Activated T-helper 17 cell treated with anti-CD3 and anti-CD28 coated beads, Interleukin-2, amount 50 U/mL, for 72 hours (primary cell): ENCODE measurements around the gene FASN. TPM values are rescaled to one million over a fixed set of nuclear protein-coding genes. Genes with fewer than 3 reads are reported as not detected.

Experiments
- ATAC-seq: fragments of 150-1000 bp; cut with Tn5 transposase; replicated peaks from 2 replicates; pipeline ENCODE4 v1.10.0; 2021; ENCODE audit warnings: mild to moderate bottlenecking, moderate library complexity
- H3K27ac Mint-ChIP-seq: one replicate; pipeline ENCODE4 v1.8.0; 2022; ENCODE audit warnings: mixed read lengths
- H3K27me3 Mint-ChIP-seq: one replicate; pipeline ENCODE4 v1.8.0; 2022; ENCODE audit warnings: mixed read lengths
- H3K36me3 Mint-ChIP-seq: one replicate; pipeline ENCODE4 v1.8.0; 2022; ENCODE audit warnings: low read depth, mild to moderate bottlenecking, mixed read lengths
- H3K4me1 Mint-ChIP-seq: one replicate; pipeline ENCODE4 v1.8.0; 2022; ENCODE audit warnings: mixed read lengths
- H3K4me3 Mint-ChIP-seq: one replicate; pipeline ENCODE4 v1.8.0; 2022; ENCODE audit warnings: mild to moderate bottlenecking, mixed read lengths
- H3K9me3 Mint-ChIP-seq: one replicate; pipeline ENCODE4 v1.8.0; 2022; ENCODE audit warnings: mixed read lengths
- total RNA-seq, 2 donors: library from RNA; stranded (reverse); gene quantifications; one replicate each; pipeline ENCODE4 v1.2.3, GENCODE V29; 2022

The FASN gene
- total RNA-seq, 2 donors from 2014 or later: 109 to 242 TPM

DNA sequence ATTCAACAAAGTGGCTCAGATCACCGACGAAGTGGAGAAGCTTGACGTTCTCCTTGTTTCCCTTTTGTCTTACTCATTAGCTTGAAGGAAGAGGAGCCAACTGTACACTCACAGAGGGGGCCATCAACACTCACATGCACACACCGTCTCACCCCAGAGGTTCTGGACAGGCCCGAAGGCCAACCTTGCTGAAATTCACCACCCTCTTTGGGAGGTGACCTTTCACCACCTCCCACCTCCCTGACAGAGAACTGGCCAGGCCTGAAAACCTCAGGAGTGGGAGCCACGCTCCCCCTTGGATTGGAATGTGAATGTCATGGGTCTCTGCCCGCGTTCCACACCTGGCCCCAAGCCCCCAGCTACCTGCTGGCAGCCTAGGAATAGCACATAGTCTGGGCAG lies 62.5 kb downstream of the FASN start:
- ATAC-seq: no peak
- H3K36me3 Mint-ChIP-seq: no peaks in the 10 kb centered on the region

DNA sequence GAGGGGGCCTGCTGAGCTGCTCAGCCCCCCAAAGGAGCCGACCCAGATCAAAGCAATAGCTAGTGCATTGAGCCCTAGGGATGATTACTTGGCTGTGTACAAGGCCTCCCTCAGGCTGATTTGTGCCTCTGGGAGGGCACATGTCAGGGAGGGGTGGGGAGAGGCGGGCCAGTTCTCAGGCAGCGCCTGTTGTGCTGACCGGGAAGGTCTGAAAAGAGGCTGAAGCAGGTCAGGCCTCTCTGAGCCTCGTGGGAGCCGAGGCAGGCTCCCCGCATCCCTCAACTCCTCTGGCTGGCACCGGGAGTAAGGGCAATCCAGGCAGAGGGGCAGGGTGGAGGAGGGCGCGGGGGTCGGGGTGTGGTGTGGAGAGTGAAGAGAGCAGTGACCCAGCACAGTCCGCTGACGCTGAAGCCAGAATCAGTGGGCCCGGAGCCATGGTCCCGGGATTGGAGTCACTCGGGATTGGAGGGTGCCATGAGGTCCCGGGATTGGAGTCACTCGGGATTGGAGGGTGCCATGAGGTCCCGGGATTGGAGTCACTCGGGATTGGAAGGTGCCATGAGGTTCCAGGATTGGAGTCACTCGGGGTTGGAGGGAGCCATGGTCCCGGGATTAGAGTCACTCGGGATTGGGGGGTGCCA lies 63.5 kb downstream of the FASN start:
- peaks cover 18% of the 10 kb centered on the region for H3K4me1 Mint-ChIP-seq
- ATAC-seq: no peak
- H3K27ac Mint-ChIP-seq: no peak overlapping the region
- no peaks in the 10 kb centered on the region for H3K27me3 Mint-ChIP-seq
- no peaks in the 10 kb centered on the region for H3K36me3 Mint-ChIP-seq
- no peaks in the 10 kb centered on the region for H3K9me3 Mint-ChIP-seq
- H3K4me3 Mint-ChIP-seq: peak overlapping the region; percentile 87

More for the DNA sequence above, 62.5 kb downstream of the FASN start:
- H3K9me3 Mint-ChIP-seq: no peaks in the 10 kb centered on the region
- H3K4me3 Mint-ChIP-seq: peak overlapping the region; percentile 87
- no peak overlapping the region for H3K27ac Mint-ChIP-seq
- no peaks in the 10 kb centered on the region for H3K27me3 Mint-ChIP-seq
- H3K4me1 Mint-ChIP-seq: peaks cover 15% of the 10 kb centered on the region

DNA sequence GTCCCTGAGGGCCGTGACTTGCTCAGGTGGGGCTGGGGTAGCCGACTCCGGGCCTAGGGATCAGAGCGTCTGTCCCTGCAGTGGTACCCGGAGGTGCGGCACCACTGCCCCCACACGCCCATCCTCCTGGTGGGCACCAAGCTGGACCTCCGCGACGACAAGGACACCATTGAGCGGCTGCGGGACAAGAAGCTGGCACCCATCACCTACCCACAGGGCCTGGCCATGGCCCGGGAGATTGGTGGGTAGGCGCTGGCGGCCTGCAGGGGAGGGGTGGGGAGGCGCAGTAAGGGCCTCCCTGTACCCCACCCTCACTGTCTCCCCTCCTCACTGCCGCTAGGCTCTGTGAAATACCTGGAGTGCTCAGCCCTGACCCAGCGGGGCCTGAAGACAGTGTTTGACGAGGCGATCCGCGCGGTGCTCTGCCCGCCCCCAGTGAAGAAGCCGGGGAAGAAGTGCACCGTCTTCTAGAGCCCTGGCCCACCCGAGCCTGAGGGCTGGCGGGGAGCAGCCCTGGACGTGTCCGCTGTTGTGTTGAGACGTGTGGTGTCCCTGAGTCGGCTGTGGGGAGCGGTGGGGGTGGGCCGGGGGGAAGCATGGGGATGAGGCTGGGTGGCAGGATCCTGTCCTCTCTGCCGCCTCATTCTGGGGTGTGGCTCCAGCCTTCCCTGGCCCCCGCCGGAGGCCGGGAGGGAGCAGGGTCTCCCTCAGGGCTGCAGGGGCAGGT lies 64.5 kb downstream of the FASN start:
- Mint-ChIP-seq H3K27me3 (no peaks in the 10 kb centered on the region), H3K9me3 (no peaks in the 10 kb centered on the region), H3K4me1 (peaks cover 14% of the 10 kb centered on the region), H3K36me3 (no peaks in the 10 kb centered on the region), H3K4me3 (no peak overlapping the region), H3K27ac (no peak overlapping the region)
- ATAC-seq: no peak

DNA sequence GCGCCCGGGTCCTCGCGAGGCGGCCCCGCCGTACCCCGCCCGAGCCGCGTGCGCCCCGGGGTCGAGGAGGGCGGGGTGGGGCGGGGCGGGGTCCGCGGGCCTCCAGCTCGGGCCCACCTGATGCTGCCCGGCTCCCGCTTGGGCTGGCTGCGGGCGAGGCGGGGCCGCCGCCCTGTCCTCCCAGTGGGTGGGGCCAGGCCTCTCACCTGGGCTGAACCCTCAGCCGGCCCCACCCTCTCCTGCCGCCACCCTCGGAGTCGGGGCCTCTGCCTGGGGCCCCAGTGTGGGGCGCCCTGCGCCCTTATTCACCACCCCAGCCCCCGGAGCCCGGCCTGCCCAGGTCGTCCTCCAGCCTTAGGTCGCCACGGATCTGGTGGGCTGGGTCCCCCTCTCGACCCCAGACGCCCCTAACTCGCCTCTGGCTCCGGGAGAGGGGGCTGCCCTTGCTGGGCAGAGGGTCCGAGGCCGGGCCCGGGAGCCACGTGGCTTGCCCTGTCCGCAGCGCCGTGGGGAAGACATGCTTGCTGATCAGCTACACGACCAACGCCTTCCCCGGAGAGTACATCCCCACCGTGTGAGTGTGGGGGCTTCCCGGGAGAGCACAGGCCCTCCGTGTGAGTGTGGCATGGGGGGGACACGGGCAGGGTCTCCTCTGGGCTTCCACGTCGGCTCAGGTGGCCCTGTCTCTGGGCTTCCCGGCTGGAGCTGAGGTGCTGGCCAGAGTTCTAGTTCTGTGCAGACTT lies 66.0 kb downstream of the FASN start:
- H3K4me3 Mint-ChIP-seq: peak overlapping the region; percentile 36
- peak; percentile 61 for ATAC-seq
- peaks cover 8% of the 10 kb centered on the region for H3K4me1 Mint-ChIP-seq

DNA sequence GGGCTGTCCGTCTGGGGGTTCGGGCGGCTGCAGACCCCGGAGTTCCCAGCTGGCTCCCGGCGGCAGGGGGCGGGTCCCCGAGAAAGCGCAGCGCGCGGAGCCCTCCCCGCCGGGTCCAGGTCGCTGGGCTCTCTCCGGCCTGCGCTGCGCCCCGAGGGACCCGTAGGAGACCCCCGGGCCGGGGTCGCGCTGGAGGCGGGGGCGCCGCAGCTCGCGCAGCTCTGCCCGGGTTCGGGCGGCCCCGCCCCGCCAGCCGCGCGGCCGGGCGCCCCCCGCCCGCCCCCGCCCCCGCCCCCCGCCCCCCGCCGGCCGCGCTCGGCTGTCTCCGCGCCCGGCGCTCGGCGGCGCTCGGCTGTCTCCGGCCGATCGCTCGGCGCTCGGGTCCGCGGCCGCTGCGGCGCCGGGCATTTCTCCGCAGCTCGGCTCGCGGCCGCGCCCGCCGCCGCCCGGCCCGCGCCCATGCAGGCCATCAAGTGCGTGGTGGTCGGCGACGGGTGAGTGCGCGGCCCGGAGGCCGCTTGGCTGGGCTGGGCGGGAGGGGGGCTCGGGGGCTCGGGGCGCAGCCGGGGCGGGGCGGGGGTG lies 66.6 kb downstream of the FASN start, which contains the start of gene RAC3:
Gene RAC3 (plus strand): TSS at position 376 of the 582 bp plus-strand sequence. CDS start 84 bp downstream, at position 460.
- H3K27ac Mint-ChIP-seq: no peak within 1 kb of the TSS
- ATAC-seq: peak; percentile 21
- no peaks in the 10 kb centered on the region for H3K9me3 Mint-ChIP-seq
- no peaks in the 10 kb centered on the region for H3K27me3 Mint-ChIP-seq
- peaks cover 8% of the 10 kb centered on the region for H3K4me1 Mint-ChIP-seq
- H3K4me3 Mint-ChIP-seq: peak within 1 kb of the TSS; percentile 73
- no peaks in the 10 kb centered on the region for H3K36me3 Mint-ChIP-seq

More for the DNA sequence above, 66.0 kb downstream of the FASN start:
- Mint-ChIP-seq H3K27me3 (no peaks in the 10 kb centered on the region), H3K36me3 (no peaks in the 10 kb centered on the region), H3K27ac (no peak overlapping the region), H3K9me3 (no peaks in the 10 kb centered on the region)

DNA sequence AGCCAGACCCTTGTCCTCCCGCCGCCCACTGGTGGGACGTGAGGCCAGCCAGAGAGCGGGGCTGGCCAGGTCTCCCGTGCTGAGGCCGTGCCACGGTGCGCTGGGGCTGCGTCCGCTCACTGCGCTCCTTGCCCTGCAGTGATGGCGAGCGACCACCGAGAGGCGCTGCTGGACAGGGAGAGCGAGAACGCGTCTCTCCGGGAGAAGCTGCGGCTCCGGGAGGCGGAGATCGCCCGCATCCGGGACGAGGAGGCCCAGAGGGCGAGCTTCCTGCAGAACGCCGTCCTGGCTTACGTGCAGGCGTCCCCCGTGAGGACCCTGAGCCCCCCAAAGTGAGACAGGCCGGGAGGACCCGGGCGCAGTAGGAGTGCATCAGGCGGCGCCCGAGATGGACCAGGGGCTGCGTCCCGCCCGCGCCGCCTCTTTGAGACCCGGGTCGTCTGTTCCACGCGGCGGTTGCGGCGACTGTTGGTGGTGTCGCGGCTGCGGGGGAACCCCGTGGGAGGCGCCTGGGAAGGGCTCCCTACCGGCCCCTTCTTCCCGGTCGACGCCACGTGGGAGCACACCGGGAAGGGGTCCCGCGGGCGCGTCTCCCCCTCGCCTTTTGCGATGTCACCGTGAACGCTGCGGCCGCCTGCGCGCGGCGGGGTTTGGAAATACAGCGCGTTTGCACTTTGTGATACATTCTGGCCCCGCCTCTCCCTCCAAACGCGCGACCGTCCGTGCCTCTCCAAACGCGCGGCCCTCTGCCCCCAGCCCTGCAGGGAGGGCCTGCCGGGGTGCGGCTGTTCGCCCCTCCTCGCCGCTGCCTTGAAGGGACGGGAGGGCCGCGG lies 67.3 kb downstream of the FASN start:
- H3K36me3 Mint-ChIP-seq: no peaks in the 10 kb centered on the region
- H3K4me3 Mint-ChIP-seq: peak overlapping the region; percentile 73
- peaks cover 8% of the 10 kb centered on the region for H3K4me1 Mint-ChIP-seq
- H3K27me3 Mint-ChIP-seq: no peaks in the 10 kb centered on the region
- ATAC-seq: peak; percentile 83
- H3K27ac Mint-ChIP-seq: no peak overlapping the region
- no peaks in the 10 kb centered on the region for H3K9me3 Mint-ChIP-seq

DNA sequence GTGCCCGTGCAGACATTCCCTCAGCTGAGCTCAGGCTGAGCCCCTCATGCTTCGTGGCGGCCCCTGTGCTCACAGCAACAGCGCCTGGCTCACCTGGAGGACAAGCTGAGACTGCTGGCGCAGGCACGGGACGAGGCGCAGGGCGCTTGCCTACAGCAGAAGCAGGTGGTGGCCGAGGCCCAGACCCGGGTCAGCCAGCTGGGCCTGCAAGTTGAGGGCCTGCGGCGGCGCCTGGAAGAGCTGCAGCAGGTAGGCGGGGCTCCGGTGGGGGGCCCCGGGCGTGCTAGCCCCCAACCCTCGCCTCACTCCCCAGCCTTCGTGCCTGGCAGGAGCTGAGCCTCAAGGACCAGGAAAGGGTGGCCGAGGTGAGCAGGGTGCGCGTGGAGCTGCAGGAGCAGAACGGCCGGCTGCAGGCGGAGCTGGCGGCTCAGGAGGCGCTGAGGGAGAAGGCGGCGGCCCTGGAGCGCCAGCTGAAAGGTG lies 68.0 kb downstream of the FASN start:
- ATAC-seq: peak; percentile 1
- Mint-ChIP-seq H3K4me1 (peaks cover 4% of the 10 kb centered on the region), H3K27ac (no peak overlapping the region), H3K36me3 (no peaks in the 10 kb centered on the region), H3K4me3 (peak overlapping the region; percentile 73), H3K27me3 (no peaks in the 10 kb centered on the region), H3K9me3 (no peaks in the 10 kb centered on the region)

DNA sequence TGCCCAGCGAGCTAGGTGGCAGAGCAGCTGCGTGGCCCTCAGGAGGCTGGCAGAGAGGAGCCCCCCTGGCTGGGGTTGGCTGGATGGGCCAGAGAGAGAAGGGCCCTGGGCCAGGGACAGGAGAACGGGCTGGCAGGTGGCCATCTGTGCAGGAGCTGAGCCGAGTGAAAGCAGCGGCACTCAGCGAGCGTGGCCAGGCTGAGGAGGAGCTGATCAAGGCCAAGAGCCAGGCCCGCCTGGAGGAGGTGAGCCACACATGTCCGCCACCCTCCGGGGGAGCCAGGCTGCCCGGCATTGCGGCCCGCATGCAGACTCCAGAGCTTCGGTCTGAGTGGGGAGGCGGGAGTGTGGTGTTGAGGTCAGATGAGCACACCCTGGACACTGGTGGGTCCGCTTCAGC lies 68.6 kb downstream of the FASN start:
- no peak overlapping the region for H3K27ac Mint-ChIP-seq
- peak overlapping the region; percentile 60 for H3K4me3 Mint-ChIP-seq
- no peaks in the 10 kb centered on the region for H3K9me3 Mint-ChIP-seq
- no peaks in the 10 kb centered on the region for H3K36me3 Mint-ChIP-seq
- no peaks in the 10 kb centered on the region for H3K27me3 Mint-ChIP-seq
- H3K4me1 Mint-ChIP-seq: peaks cover 4% of the 10 kb centered on the region
- ATAC-seq: no peak

DNA sequence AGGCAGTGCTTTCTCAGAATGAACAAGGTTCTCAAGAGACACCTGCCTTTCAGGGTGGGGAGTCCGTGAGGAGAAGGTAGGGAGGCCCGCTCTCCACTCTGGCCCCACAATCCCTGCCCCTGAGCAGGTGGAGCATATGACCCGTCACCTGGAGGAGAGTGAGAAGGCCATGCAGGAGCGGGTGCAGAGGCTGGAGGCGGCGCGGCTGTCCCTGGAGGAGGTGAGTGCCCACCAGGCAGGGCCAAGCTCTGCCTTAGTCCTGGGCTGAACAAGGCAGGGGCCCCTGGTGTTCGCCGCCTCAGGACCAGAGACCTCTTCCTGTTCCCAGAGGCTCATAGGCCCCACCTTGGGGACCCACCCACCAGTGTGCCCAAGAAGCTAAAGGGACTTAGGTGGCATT lies 69.1 kb downstream of the FASN start:
- no peaks in the 10 kb centered on the region for H3K36me3 Mint-ChIP-seq
- H3K27me3 Mint-ChIP-seq: no peaks in the 10 kb centered on the region
- H3K4me1 Mint-ChIP-seq: peaks cover 4% of the 10 kb centered on the region
- H3K27ac Mint-ChIP-seq: no peak overlapping the region
- H3K9me3 Mint-ChIP-seq: no peaks in the 10 kb centered on the region
- no peak for ATAC-seq
- H3K4me3 Mint-ChIP-seq: no peak overlapping the region

Other genes with a start within 250 kb of the FASN start
- 100 to 1,000 TPM; 506 to 602 TPM for gene P4HB, start 237.7 kb downstream of the FASN start, total RNA-seq
- gene ARHGDIA, start 226.9 kb downstream of the FASN start, total RNA-seq: 100 to 1,000 TPM; 384 to 814 TPM
- 100 to 1,000 TPM; 103 to 251 TPM for gene ALYREF, start 206.7 kb downstream of the FASN start, total RNA-seq
- gene ANAPC11, start 206.5 kb downstream of the FASN start, total RNA-seq: 100 to 1,000 TPM; 103 to 123 TPM
- under 1 TPM; 0.17 to 0.53 TPM for gene NPB, start 196.0 kb downstream of the FASN start, total RNA-seq
- gene PCYT2, start 186.8 kb downstream of the FASN start, total RNA-seq: 10 to 100 TPM; 10.1 to 26.8 TPM
- gene SIRT7, start 180.1 kb downstream of the FASN start, total RNA-seq: 10 to 100 TPM; 41.3 to 47.5 TPM
- gene MAFG, start 170.5 kb downstream of the FASN start, total RNA-seq: 10 to 100 TPM; 28.9 to 32.6 TPM
- gene PYCR1, start 160.9 kb downstream of the FASN start, total RNA-seq: 10 to 100 TPM; 25.1 to 40.6 TPM
- not detected for gene MYADML2, start 151.0 kb downstream of the FASN start, total RNA-seq
- 1 to 10 TPM in 1 of 2 donors, under 1 TPM in 1; 0.17 to 6.8 TPM for gene NOTUM, start 137.0 kb downstream of the FASN start, total RNA-seq
- 10 to 100 TPM; 22.3 to 30.3 TPM for gene ASPSCR1, start 120.6 kb downstream of the FASN start, total RNA-seq
- gene CENPX, start 75.4 kb downstream of the FASN start, total RNA-seq: 100 to 1,000 TPM in 1 of 2 donors, 10 to 100 TPM in 1; 66.1 to 102 TPM
- 10 to 100 TPM; 14.0 to 23.9 TPM for gene LRRC45, start 74.9 kb downstream of the FASN start, total RNA-seq
- gene RAC3, start 66.6 kb downstream of the FASN start, total RNA-seq: 1 to 10 TPM; 6.6 to 7.7 TPM
- 10 to 100 TPM; 63.1 to 91.0 TPM for gene DCXR, start 60.5 kb downstream of the FASN start, total RNA-seq
- gene RFNG, start 46.4 kb downstream of the FASN start, total RNA-seq: 10 to 100 TPM; 21.1 to 25.2 TPM
- 10 to 100 TPM; 46.2 to 97.2 TPM for gene GPS1, start 46.3 kb downstream of the FASN start, total RNA-seq
- gene DUS1L, start 32.4 kb downstream of the FASN start, total RNA-seq: 100 to 1,000 TPM in 1 of 2 donors, 10 to 100 TPM in 1; 59.7 to 129 TPM
- 10 to 100 TPM; 36.9 to 37.7 TPM for gene CCDC57, start 114.6 kb upstream of the FASN start, total RNA-seq
- 100 to 1,000 TPM; 167 to 309 TPM for gene SLC16A3, start 130.8 kb upstream of the FASN start, total RNA-seq
- 100 to 1,000 TPM; 140 to 142 TPM for gene CSNK1D, start 175.5 kb upstream of the FASN start, total RNA-seq
- gene CD7, start 219.4 kb upstream of the FASN start, total RNA-seq: 100 to 1,000 TPM; 193 to 378 TPM
- gene SECTM1, start 235.5 kb upstream of the FASN start, total RNA-seq: 10 to 100 TPM; 16.4 to 22.3 TPM